KMS-11 (cell line): ENCODE results near the gene DGAT2.

Source experiments
- H2AFZ ChIP-seq: fragments of 200-600 bp; sonication (generic); 2 replicates; pipeline ENCODE4 v1.6.1; 2016; ENCODE audit warnings: antibody characterized with exemption, mixed run types, low read depth
- H3K27ac ChIP-seq: fragments of 200-600 bp; sonication (generic); 2 replicates; pipeline ENCODE4 v1.6.1; 2016; ENCODE audit warnings: mild to moderate bottlenecking, mixed run types
- H3K27me3 ChIP-seq: fragments of 200-600 bp; sonication (generic); 2 replicates; pipeline ENCODE4 v1.6.1; 2017; ENCODE audit warnings: mild to moderate bottlenecking, low read depth, mixed run types, moderate library complexity; ENCODE audit not compliant: insufficient read depth
- H3K36me3 ChIP-seq: fragments of 200-600 bp; sonication (generic); 2 replicates; pipeline ENCODE4 v1.6.1; 2017; ENCODE audit warnings: mild to moderate bottlenecking, mixed run types; ENCODE audit not compliant: insufficient read depth
- H3K4me1 ChIP-seq: fragments of 200-600 bp; sonication (generic); 2 replicates; pipeline ENCODE4 v1.6.1; 2016; ENCODE audit warnings: mild to moderate bottlenecking, low read depth, mixed run types; ENCODE audit not compliant: poor library complexity, severe bottlenecking
- H3K4me2 ChIP-seq: fragments of 200-600 bp; sonication (generic); 2 replicates; pipeline ENCODE4 v1.7.0; 2016; ENCODE audit warnings: mild to moderate bottlenecking, mixed run types
- H3K4me3 ChIP-seq: fragments of 200-600 bp; sonication (generic); IDR thresholded peaks from 2 replicates; pipeline ENCODE4 v1.6.1; 2017; ENCODE audit warnings: low read depth, low read length, mixed read lengths; ENCODE audit not compliant: insufficient read depth
- H3K79me2 ChIP-seq: fragments of 200-600 bp; sonication (generic); 2 replicates; pipeline ENCODE4 v1.6.1; 2016; ENCODE audit warnings: low read depth, mixed run types; ENCODE audit not compliant: insufficient read depth
- H3K9ac ChIP-seq: fragments of 200-600 bp; sonication (generic); 2 replicates; pipeline ENCODE4 v1.6.1; 2016; ENCODE audit warnings: mild to moderate bottlenecking, mixed run types
- H4K20me1 ChIP-seq: fragments of 200-600 bp; sonication (generic); 2 replicates; pipeline ENCODE4 v1.6.1; 2016; ENCODE audit warnings: mild to moderate bottlenecking, mixed run types; ENCODE audit not compliant: insufficient read depth
- CTCF ChIP-seq: fragments of 200-600 bp; sonication (generic); conservative IDR thresholded peaks from 2 replicates; pipeline ENCODE4 v1.6.1; 2017; ENCODE audit warnings: low read depth, mild to moderate bottlenecking, antibody characterized with exemption, low read length, moderate library complexity, mixed read lengths

DGAT2 gene

DNA sequence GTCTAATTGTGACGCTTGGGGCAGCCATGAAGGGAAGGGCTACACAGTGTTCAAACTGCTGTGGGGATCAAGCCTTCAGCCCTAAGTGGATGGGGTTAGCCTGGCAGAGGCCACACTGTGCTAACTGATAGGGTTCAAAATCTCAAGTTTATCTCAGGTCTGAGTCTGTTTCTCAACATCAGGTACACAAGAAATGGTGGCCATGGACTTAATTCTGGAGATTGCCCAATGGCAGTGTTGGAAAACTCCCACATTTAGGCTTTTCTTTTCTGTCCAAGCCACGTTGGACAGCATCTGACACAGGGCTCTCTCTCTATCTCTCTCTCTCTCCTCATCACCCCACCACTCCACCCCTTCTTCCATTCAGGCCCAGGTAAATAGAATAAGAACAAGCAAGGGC is 10.9 kb upstream of the DGAT2 start:
- TF ChIP-seq CTCF: no peak
- Histone ChIP-seq H4K20me1 (no peaks in the 10 kb centered on the region), H2AFZ (no peak overlapping the region), H3K27me3 (no peaks in the 10 kb centered on the region), H3K4me2 (no peak overlapping the region), H3K9ac (no peak overlapping the region), H3K79me2 (no peaks in the 10 kb centered on the region), H3K4me3 (no peak overlapping the region), H3K36me3 (no peaks in the 10 kb centered on the region), H3K4me1 (no peaks in the 10 kb centered on the region), H3K27ac (no peak overlapping the region)

DNA sequence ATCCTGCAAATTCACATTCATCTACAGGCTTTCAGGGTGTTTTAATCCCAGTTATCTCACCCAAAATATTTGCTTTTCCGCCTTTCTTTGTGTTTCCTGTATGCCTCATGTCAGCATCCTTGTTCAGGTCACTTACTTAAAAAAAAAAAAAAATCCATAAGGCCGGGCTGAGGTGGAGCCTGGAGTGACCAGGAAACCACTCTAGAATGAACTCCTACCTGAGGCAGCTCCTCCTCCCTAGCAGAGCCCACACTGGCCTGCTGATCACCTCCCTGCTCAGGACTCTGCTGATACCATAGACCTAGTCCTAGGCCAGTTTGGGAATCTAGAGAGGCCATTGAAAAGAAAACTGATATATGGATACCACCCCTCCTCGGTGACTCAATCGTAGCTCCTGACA is 8.7 kb upstream of the DGAT2 start:
- H3K79me2 ChIP-seq: no peaks in the 10 kb centered on the region
- TF ChIP-seq CTCF: no peak
- no peak overlapping the region for H3K27ac ChIP-seq
- H3K9ac ChIP-seq: no peak overlapping the region
- no peak overlapping the region for H2AFZ ChIP-seq
- no peak overlapping the region for H3K4me3 ChIP-seq
- no peaks in the 10 kb centered on the region for H3K36me3 ChIP-seq
- H3K4me2 ChIP-seq: no peak overlapping the region
- no peaks in the 10 kb centered on the region for H4K20me1 ChIP-seq
- H3K4me1 ChIP-seq: no peaks in the 10 kb centered on the region
- H3K27me3 ChIP-seq: no peaks in the 10 kb centered on the region

DNA sequence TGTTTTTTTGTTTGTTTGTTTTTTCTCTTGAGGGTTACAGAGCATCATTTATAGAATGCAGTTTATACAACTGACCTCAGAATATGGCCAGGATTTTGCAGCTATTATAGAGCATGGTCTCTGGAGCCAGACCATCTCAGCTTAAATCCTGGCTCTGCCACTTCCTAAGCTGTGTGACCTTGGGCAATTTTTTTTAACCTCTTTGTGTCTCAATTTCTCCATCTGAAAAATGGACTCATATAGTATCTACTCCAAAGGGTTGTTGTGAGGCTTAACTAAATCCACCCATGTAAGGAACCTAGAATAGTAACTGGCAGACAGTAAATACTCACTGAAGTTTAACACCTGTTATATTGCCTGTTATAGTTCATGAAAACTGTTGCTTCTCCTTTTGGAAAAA is 8.3 kb upstream of the DGAT2 start:
- TF ChIP-seq CTCF: no peak
- H2AFZ ChIP-seq: no peak overlapping the region

DNA sequence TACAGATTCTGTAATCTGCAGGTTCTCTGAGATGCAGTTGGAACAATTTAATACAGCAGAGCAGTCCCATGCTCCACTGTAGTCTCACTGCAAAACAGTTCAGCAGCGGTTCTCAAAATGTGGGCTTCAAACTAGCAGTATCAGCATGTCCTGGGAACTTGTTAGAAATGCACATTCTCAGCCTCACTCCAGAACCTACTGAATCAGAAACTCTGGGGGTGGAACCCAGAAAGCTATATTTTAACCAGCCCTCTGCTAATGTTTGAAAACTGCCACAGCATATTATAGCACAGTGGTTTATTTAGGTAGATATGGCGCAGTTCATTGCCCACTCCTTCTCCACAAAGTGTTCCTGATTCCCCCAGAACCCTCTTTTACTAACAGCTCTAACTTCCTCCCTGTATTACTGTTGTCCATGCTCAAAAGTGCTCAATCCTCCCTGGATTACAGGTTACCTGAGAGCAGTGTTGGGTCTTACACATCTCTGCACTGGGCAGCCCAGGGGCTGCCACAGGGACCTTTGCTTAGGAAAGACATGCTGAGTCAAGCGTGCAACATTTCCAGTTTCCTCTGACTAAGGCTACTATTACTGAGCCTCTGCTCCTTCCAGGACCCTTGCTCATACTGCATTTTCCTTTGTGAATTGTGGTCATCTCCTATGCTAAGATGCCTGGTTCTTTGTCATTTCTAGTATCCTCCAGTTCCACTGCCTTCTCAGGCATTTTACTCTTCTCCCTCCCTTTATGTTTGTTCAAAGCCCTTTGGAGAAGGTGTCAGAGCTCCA is 7.7 kb upstream of the DGAT2 start:
- Histone ChIP-seq H3K4me2 (no peak overlapping the region), H3K79me2 (no peaks in the 10 kb centered on the region), H3K27me3 (no peaks in the 10 kb centered on the region)

More for the DNA sequence above, 8.3 kb upstream of the DGAT2 start:
- H3K4me2 ChIP-seq: no peak overlapping the region
- H4K20me1 ChIP-seq: no peaks in the 10 kb centered on the region
- H3K4me1 ChIP-seq: no peaks in the 10 kb centered on the region
- no peaks in the 10 kb centered on the region for H3K36me3 ChIP-seq
- H3K27me3 ChIP-seq: no peaks in the 10 kb centered on the region
- no peak overlapping the region for H3K9ac ChIP-seq
- H3K27ac ChIP-seq: no peak overlapping the region
- no peaks in the 10 kb centered on the region for H3K79me2 ChIP-seq
- H3K4me3 ChIP-seq: no peak overlapping the region

More for the DNA sequence above, 7.7 kb upstream of the DGAT2 start:
- Histone ChIP-seq H3K9ac (no peak overlapping the region), H2AFZ (no peak overlapping the region), H4K20me1 (no peaks in the 10 kb centered on the region), H3K4me3 (no peak overlapping the region), H3K4me1 (no peaks in the 10 kb centered on the region), H3K36me3 (no peaks in the 10 kb centered on the region), H3K27ac (no peak overlapping the region)
- TF ChIP-seq CTCF: no peak
